ENCODE data around the gene NEK9. TPM values are rescaled to one million over a fixed set of nuclear protein-coding genes. Genes with fewer than 3 reads are reported as not detected.

NEK9 gene
- total and polyA plus RNA-seq, 2 experiments from 2014 or later = 16.3 to 31.1 TPM

DNA sequence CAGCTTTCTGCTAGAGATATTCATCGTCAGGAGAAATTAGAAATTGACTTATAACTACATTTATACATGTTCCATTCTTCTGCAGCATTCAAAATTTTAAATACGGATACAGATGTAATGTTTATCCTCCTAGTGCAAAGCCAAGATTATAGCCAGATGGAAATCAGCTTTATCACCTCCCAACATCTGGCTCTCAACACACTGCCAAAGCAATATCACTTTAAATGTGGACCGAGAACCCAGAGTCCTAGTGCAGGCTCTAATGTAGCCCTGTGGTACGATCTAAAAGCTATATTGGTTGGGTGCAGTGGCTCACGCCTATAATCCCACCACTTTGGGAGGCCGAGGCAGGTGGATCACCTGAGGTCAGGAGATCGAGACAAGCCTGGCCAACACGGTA lies 82.1 kb downstream of the NEK9 start:
- Mint-ChIP-seq H3K27me3 (ENCODE audit: insufficient read depth, low read depth, poor library complexity) (no peaks in the 10 kb centered on the region), H3K27ac (no peak overlapping the region)
- no peak for ATAC-seq

More for the DNA sequence above, 82.1 kb downstream of the NEK9 start:
- Mint-ChIP-seq H3K9me3 (no peaks in the 10 kb centered on the region), H3K4me1 (no peaks in the 10 kb centered on the region), H3K4me3 (no peak overlapping the region), H3K36me3 (ENCODE audit: low read depth) (peaks cover 4% of the 10 kb centered on the region; the same call in 2 of the 3 replicates)
- Histone ChIP-seq H3K79me2 (replicated peaks; ENCODE audit: insufficient read depth) (0 out of 2 replicates have a peak, but pooled peaks cover 6% of the 10 kb centered on the region), H3K4me2 (no peak overlapping the region), H4K20me1 (replicated peaks; ENCODE audit: insufficient read depth) (0 out of 2 replicates have a peak, but pooled peaks cover 6% of the 10 kb centered on the region), H3F3A (replicated peaks; ENCODE audit: low read depth) (no peaks in the 10 kb centered on the region), H3K4me1 (ENCODE audit: insufficient read depth) (no peaks in the 10 kb centered on the region), H3K27me3 (ENCODE audit: insufficient read depth) (no peaks in the 10 kb centered on the region), H3K9me2 (ENCODE audit: insufficient read depth) (no peaks in the 10 kb centered on the region), H3K4me3 (no peak overlapping the region), H3K27ac (ENCODE audit: low read depth) (no peak overlapping the region), H3K36me3 (ENCODE audit: insufficient read depth) (no peaks in the 10 kb centered on the region; the same call in 1 of the 2 replicates), H2AFZ (no peak overlapping the region)
- no peak for TF ChIP-seq ZNF114 (CRISPR knock-in tag; IDR thresholded peaks at IDR 0.05)
- no peak for TF ChIP-seq NANOG (IDR thresholded peaks at IDR 0.05; ENCODE audit: borderline replicate concordance)
- TF ChIP-seq, protein P1, sequence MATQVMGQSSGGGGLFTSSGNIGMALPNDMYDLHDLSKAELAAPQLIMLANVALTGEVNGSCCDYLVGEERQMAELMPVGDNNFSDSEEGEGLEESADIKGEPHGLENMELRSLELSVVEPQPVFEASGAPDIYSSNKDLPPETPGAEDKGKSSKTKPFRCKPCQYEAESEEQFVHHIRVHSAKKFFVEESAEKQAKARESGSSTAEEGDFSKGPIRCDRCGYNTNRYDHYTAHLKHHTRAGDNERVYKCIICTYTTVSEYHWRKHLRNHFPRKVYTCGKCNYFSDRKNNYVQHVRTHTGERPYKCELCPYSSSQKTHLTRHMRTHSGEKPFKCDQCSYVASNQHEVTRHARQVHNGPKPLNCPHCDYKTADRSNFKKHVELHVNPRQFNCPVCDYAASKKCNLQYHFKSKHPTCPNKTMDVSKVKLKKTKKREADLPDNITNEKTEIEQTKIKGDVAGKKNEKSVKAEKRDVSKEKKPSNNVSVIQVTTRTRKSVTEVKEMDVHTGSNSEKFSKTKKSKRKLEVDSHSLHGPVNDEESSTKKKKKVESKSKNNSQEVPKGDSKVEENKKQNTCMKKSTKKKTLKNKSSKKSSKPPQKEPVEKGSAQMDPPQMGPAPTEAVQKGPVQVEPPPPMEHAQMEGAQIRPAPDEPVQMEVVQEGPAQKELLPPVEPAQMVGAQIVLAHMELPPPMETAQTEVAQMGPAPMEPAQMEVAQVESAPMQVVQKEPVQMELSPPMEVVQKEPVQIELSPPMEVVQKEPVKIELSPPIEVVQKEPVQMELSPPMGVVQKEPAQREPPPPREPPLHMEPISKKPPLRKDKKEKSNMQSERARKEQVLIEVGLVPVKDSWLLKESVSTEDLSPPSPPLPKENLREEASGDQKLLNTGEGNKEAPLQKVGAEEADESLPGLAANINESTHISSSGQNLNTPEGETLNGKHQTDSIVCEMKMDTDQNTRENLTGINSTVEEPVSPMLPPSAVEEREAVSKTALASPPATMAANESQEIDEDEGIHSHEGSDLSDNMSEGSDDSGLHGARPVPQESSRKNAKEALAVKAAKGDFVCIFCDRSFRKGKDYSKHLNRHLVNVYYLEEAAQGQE (IDR thresholded peaks at IDR 0.05; ENCODE audit: unreplicated experiment) = no peak
- TF ChIP-seq, protein P2, sequence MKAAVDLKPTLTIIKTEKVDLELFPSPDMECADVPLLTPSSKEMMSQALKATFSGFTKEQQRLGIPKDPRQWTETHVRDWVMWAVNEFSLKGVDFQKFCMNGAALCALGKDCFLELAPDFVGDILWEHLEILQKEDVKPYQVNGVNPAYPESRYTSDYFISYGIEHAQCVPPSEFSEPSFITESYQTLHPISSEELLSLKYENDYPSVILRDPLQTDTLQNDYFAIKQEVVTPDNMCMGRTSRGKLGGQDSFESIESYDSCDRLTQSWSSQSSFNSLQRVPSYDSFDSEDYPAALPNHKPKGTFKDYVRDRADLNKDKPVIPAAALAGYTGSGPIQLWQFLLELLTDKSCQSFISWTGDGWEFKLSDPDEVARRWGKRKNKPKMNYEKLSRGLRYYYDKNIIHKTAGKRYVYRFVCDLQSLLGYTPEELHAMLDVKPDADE (IDR thresholded peaks at IDR 0.05) = no peak
- TF ChIP-seq STAT1 (IDR thresholded peaks at IDR 0.05; ENCODE audit: unreplicated experiment) = no peak
- no peak for TF ChIP-seq JUNB (IDR thresholded peaks at IDR 0.05; ENCODE audit: unreplicated experiment)
- TF ChIP-seq, protein P3, sequence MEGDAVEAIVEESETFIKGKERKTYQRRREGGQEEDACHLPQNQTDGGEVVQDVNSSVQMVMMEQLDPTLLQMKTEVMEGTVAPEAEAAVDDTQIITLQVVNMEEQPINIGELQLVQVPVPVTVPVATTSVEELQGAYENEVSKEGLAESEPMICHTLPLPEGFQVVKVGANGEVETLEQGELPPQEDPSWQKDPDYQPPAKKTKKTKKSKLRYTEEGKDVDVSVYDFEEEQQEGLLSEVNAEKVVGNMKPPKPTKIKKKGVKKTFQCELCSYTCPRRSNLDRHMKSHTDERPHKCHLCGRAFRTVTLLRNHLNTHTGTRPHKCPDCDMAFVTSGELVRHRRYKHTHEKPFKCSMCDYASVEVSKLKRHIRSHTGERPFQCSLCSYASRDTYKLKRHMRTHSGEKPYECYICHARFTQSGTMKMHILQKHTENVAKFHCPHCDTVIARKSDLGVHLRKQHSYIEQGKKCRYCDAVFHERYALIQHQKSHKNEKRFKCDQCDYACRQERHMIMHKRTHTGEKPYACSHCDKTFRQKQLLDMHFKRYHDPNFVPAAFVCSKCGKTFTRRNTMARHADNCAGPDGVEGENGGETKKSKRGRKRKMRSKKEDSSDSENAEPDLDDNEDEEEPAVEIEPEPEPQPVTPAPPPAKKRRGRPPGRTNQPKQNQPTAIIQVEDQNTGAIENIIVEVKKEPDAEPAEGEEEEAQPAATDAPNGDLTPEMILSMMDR (conservative IDR thresholded peaks at IDR 0.05; ENCODE audit: low read depth in 2 of 2) = no peak
- TF ChIP-seq EZH2phosphoT487 (IDR thresholded peaks at IDR 0.05; ENCODE audit: unreplicated experiment) = no peak
- TF ChIP-seq CREB1 (CRISPR knock-in tag; IDR thresholded peaks at IDR 0.05; ENCODE audit: low read depth) = no peak
- TF ChIP-seq EZH2 (IDR thresholded peaks at IDR 0.05; ENCODE audit: low read depth, unreplicated experiment) = no peak
- TF ChIP-seq, protein P4, sequence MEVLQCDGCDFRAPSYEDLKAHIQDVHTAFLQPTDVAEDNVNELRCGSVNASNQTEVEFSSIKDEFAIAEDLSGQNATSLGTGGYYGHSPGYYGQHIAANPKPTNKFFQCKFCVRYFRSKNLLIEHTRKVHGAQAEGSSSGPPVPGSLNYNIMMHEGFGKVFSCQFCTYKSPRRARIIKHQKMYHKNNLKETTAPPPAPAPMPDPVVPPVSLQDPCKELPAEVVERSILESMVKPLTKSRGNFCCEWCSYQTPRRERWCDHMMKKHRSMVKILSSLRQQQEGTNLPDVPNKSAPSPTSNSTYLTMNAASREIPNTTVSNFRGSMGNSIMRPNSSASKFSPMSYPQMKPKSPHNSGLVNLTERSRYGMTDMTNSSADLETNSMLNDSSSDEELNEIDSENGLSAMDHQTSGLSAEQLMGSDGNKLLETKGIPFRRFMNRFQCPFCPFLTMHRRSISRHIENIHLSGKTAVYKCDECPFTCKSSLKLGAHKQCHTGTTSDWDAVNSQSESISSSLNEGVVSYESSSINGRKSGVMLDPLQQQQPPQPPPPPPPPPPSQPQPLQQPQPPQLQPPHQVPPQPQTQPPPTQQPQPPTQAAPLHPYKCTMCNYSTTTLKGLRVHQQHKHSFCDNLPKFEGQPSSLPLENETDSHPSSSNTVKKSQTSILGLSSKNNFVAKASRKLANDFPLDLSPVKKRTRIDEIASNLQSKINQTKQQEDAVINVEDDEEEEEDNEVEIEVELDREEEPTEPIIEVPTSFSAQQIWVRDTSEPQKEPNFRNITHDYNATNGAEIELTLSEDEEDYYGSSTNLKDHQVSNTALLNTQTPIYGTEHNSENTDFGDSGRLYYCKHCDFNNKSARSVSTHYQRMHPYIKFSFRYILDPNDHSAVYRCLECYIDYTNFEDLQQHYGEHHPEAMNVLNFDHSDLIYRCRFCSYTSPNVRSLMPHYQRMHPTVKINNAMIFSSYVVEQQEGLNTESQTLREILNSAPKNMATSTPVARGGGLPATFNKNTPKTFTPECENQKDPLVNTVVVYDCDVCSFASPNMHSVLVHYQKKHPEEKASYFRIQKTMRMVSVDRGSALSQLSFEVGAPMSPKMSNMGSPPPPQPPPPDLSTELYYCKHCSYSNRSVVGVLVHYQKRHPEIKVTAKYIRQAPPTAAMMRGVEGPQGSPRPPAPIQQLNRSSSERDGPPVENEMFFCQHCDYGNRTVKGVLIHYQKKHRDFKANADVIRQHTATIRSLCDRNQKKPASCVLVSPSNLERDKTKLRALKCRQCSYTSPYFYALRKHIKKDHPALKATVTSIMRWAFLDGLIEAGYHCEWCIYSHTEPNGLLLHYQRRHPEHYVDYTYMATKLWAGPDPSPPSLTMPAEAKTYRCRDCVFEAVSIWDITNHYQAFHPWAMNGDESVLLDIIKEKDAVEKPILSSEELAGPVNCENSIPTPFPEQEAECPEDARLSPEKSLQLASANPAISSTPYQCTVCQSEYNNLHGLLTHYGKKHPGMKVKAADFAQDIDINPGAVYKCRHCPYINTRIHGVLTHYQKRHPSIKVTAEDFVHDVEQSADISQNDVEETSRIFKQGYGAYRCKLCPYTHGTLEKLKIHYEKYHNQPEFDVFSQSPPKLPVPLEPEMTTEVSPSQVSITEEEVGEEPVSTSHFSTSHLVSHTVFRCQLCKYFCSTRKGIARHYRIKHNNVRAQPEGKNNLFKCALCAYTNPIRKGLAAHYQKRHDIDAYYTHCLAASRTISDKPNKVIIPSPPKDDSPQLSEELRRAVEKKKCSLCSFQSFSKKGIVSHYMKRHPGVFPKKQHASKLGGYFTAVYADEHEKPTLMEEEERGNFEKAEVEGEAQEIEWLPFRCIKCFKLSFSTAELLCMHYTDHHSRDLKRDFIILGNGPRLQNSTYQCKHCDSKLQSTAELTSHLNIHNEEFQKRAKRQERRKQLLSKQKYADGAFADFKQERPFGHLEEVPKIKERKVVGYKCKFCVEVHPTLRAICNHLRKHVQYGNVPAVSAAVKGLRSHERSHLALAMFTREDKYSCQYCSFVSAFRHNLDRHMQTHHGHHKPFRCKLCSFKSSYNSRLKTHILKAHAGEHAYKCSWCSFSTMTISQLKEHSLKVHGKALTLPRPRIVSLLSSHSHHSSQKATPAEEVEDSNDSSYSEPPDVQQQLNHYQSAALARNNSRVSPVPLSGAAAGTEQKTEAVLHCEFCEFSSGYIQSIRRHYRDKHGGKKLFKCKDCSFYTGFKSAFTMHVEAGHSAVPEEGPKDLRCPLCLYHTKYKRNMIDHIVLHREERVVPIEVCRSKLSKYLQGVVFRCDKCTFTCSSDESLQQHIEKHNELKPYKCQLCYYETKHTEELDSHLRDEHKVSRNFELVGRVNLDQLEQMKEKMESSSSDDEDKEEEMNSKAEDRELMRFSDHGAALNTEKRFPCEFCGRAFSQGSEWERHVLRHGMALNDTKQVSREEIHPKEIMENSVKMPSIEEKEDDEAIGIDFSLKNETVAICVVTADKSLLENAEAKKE (CRISPR knock-in tag; IDR thresholded peaks at IDR 0.05) = no peak
- TF ChIP-seq POLR2AphosphoS5 (IDR thresholded peaks at IDR 0.05; ENCODE audit: low read depth) = no peak
- DNase-seq (ENCODE audit: low spot score) = no peak
